GM23338 (cell line): ENCODE measurements around the gene MPRIP.

Source experiments
- CREB1 ChIP-seq: fragments of 250-450 bp; sonication (Bioruptor Pico); IDR thresholded peaks from 2 replicates; pipeline ENCODE4 v1.5.0; 2020; ENCODE audit warnings: low read depth, mild to moderate bottlenecking, moderate library complexity
- CTCF ChIP-seq, 2 experiments: fragments of 200-600 bp in 1 of 2; sonication (generic) in 1 of 2; conservative IDR thresholded peaks; 2 replicates each; pipeline versions ENCODE4 v1.5.1 to v1.6.1; 2016 to 2017; ENCODE audit warnings: antibody characterized with exemption in 2 of 2, low read depth in 2 of 2, mild to moderate bottlenecking in 2 of 2, moderate library complexity in 1 of 2
- EZH2 ChIP-seq: fragments of 200-600 bp; sonication (generic); IDR thresholded peaks from one replicate; pipeline ENCODE4 v1.8.0; 2017; ENCODE audit warnings: antibody characterized with exemption, mild to moderate bottlenecking, low read depth; ENCODE audit not compliant: unreplicated experiment
- EZH2phosphoT487 ChIP-seq: fragments of 200-600 bp; sonication (generic); IDR thresholded peaks from one replicate; pipeline ENCODE4 v1.8.1; 2018; ENCODE audit warnings: antibody characterized with exemption; ENCODE audit not compliant: unreplicated experiment
- JUNB ChIP-seq: IDR thresholded peaks from one replicate; pipeline ENCODE4 v1.6.1; 2016; ENCODE audit warnings: antibody characterized with exemption; ENCODE audit not compliant: unreplicated experiment
- POLR2AphosphoS5 ChIP-seq: IDR thresholded peaks from 2 replicates; pipeline ENCODE4 v1.6.1; 2016; ENCODE audit warnings: antibody characterized with exemption, low read depth
- ZNF114 ChIP-seq: fragments of 250-450 bp; sonication (Bioruptor Pico); IDR thresholded peaks from 2 replicates; pipeline ENCODE4 v1.5.0; 2020; ENCODE audit warnings: mild to moderate bottlenecking, moderate library complexity
- TF ChIP-seq, protein P1 (sequence below): IDR thresholded peaks from one replicate; pipeline ENCODE4 v1.6.1; 2018; ENCODE audit warnings: antibody characterized with exemption; ENCODE audit not compliant: unreplicated experiment

DNA sequence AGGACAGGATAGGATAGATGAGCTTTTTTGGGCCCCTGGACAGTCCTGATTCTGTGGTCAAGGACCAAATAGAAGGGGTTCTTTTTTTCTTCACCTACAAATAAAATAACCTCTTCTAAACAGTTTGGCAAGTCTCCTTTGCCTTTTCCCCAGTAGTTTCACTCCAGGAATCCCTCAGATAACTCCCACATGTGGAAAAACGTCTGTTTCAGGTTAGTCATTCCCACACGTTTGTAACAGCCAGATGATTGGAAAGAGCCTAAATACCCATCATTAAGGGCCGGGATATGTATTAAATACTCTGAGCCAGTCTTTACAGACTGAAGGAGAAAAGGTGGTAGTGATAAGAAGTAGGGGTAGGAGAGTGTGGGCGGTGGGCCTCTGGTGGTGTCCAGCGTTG, 105.6 kb downstream of the MPRIP start:
- TF ChIP-seq CTCF (conservative IDR thresholded peaks at IDR 0.05; ENCODE audit: low read depth in 2 of 2) (no peak), POLR2AphosphoS5 (no peak), JUNB (no peak), EZH2phosphoT487 (no peak), EZH2 (no peak), ZNF114 (CRISPR knock-in tag) (no peak), CREB1 (CRISPR knock-in tag) (no peak)
- TF ChIP-seq, protein P1, sequence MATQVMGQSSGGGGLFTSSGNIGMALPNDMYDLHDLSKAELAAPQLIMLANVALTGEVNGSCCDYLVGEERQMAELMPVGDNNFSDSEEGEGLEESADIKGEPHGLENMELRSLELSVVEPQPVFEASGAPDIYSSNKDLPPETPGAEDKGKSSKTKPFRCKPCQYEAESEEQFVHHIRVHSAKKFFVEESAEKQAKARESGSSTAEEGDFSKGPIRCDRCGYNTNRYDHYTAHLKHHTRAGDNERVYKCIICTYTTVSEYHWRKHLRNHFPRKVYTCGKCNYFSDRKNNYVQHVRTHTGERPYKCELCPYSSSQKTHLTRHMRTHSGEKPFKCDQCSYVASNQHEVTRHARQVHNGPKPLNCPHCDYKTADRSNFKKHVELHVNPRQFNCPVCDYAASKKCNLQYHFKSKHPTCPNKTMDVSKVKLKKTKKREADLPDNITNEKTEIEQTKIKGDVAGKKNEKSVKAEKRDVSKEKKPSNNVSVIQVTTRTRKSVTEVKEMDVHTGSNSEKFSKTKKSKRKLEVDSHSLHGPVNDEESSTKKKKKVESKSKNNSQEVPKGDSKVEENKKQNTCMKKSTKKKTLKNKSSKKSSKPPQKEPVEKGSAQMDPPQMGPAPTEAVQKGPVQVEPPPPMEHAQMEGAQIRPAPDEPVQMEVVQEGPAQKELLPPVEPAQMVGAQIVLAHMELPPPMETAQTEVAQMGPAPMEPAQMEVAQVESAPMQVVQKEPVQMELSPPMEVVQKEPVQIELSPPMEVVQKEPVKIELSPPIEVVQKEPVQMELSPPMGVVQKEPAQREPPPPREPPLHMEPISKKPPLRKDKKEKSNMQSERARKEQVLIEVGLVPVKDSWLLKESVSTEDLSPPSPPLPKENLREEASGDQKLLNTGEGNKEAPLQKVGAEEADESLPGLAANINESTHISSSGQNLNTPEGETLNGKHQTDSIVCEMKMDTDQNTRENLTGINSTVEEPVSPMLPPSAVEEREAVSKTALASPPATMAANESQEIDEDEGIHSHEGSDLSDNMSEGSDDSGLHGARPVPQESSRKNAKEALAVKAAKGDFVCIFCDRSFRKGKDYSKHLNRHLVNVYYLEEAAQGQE, result no peak
